ENCODE data around the gene YTHDF2. TPM values are rescaled to one million over a fixed set of nuclear protein-coding genes. Genes with fewer than 3 reads are reported as not detected.
"Not testable (repeated sequence)": the region's sequence is repeated elsewhere in the genome, so short reads cannot be mapped to it uniquely, and the experiment has no call there.

Gene YTHDF2
- total and polyA plus RNA-seq, 7 experiments from 2014 or later, result 64.5 to 139 (median 71.8) TPM

DNA sequence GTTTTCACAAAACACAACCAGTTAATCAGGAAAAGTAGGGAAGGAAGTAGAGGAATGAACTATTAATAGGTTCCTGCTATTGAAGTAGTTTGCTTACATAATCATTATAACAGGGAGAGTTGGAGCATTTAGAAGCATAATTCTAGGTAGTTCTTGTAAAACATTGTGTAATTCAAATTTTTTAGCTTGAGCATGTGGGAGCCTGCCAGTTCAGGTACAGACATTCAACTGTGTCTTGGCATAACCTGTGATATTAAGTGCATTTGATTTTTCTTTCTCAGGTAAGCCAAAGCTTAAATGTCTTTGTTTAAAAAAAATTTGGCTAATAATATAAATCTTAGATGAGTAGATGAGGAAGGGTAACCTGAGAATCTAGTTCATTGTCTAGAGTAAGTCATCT is 3.4 kb downstream of the YTHDF2 start:
- H3K27ac ChIP-seq (ENCODE audit: low read depth, low read length), result no peak overlapping the region
- H3K27me3 ChIP-seq (ENCODE audit: control insufficient read depth in 2 of 2, insufficient read depth in 2 of 2, low read length in 2 of 2), result no peaks in the 10 kb centered on the region
- ChIA-PET POLR2A (interaction anchor here (0.8 kb wide), 1 partner anchor 69 kb away, joined by 4 read pairs; no protein-coding TSS in a partner anchor), CTCF (no interaction called here)
- H3K4me3 ChIP-seq (ENCODE audit: low read length), result no peak overlapping the region
- H3K4me1 ChIP-seq (ENCODE audit: control insufficient read depth in 2 of 2, insufficient read depth in 2 of 2, low read length in 2 of 2), result peaks cover 41 to 44% of the 10 kb centered on the region in 2 donors
- H3K4me3 Mint-ChIP-seq, result peak overlapping the region in 9 of 10 donors; percentile 7 to 100 (median 63)
- DNase-seq (no peak), ATAC-seq (no peak)
- H3K4me1 Mint-ChIP-seq, result peaks cover 42 to 79% (median 65%) of the 10 kb centered on the region in 7 donors
- H3K36me3 Mint-ChIP-seq, result peaks cover 18 to 42% (median 29%) of the 10 kb centered on the region in 5 donors
- H3K9me3 ChIP-seq (ENCODE audit: control insufficient read depth in 2 of 3, low read length in 3 of 3), result no peaks in the 10 kb centered on the region
- H3K27ac Mint-ChIP-seq, result peak overlapping the region in 7 of 9 donors; percentile 30 to 95 (median 60)
- intact Hi-C loops (cut with micrococcal nuclease), result no loop called here
- H3K36me3 ChIP-seq (ENCODE audit: control insufficient read depth in 2 of 3, insufficient read depth in 3 of 3, low read length in 3 of 3), result peaks cover 35 to 70% (median 37%) of the 10 kb centered on the region in 3 experiments
- no peaks in the 10 kb centered on the region for H3K9me3 Mint-ChIP-seq
- no peaks in the 10 kb centered on the region for H3K27me3 Mint-ChIP-seq

DNA sequence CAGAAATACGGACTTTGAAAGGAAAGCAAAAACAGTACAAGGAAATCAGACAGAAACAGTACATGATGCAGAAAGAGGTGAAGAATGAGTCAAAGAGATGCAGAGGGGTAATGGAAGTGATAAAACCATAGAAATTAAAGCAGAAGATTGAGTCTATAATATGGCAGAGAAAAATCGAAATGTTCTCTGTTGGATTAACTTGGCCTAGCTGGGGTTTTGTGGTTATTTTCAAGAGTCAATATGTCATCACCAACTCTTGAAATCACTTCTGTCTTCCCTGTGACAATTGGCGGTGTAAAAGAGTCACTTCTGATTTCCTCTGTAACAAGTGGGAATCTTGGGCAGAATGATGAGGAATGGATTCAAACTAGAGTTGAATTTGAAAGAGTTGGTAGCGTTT is 7.4 kb downstream of the YTHDF2 start:
- Histone ChIP-seq H3K27me3 (ENCODE audit: control insufficient read depth in 2 of 2, insufficient read depth in 2 of 2, low read length in 2 of 2) (no peaks in the 10 kb centered on the region), H3K9me3 (ENCODE audit: control insufficient read depth in 2 of 3, low read length in 3 of 3) (no peaks in the 10 kb centered on the region), H3K4me3 (ENCODE audit: low read length) (no peak overlapping the region), H3K27ac (ENCODE audit: low read depth, low read length) (peak overlapping the region; percentile 15), H3K36me3 (ENCODE audit: control insufficient read depth in 2 of 3, insufficient read depth in 3 of 3, low read length in 3 of 3) (peaks cover 29 to 56% (median 35%) of the 10 kb centered on the region in 3 experiments), H3K4me1 (ENCODE audit: control insufficient read depth in 2 of 2, insufficient read depth in 2 of 2, low read length in 2 of 2) (peaks cover 48 to 59% of the 10 kb centered on the region in 2 donors)
- ATAC-seq, result no peak
- no peaks in the 10 kb centered on the region for H3K27me3 Mint-ChIP-seq
- peak overlapping the region; percentile 25 to 83 (median 55) for H3K4me3 Mint-ChIP-seq
- H3K36me3 Mint-ChIP-seq, result peaks cover 18 to 59% (median 34%) of the 10 kb centered on the region in 5 donors
- DNase-seq, result no peak
- CTCF ChIA-PET, result no interaction called here
- POLR2A ChIA-PET, result interaction anchor here (0.6 to 1.1 kb wide), 3 partner anchors 26 to 100 kb away, joined by 3 read pairs; partner anchors contain the start of gene GMEB1
- intact Hi-C loops (cut with micrococcal nuclease), result no loop called here
- H3K27ac Mint-ChIP-seq, result peak overlapping the region in 3 of 9 donors; percentile 5 to 90 (median 44)
- no peaks in the 10 kb centered on the region for H3K9me3 Mint-ChIP-seq
- peaks cover 44 to 90% (median 72%) of the 10 kb centered on the region in 7 donors for H3K4me1 Mint-ChIP-seq

DNA sequence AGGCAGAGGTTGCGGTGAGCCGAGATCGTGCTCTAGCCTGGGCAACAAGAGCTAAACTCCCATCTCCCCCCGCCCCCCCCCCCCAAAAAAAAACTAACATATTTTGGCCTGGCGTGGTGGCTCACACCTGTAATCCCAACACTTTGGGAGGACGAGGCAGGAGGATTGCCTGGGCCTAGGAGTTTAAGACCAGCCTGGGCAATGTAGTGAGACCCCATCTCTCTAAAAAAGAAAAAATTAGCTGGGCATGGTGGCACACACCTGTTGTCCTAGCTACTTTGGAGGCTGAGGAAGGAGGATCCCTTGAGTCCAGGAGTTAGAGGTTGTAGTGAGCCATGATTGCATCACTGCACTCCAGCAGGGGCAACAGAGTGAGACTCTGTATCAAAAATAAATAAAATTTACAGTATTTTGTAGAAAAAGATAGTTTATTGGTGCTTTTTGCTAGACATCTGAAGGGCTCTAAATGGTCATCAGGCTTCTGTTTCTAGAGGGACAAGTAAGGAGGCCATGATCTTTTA is 9.0 kb downstream of the YTHDF2 start:
- Histone ChIP-seq H3K4me1 (ENCODE audit: control insufficient read depth in 2 of 2, insufficient read depth in 2 of 2, low read length in 2 of 2) (peaks cover 47 to 56% of the 10 kb centered on the region in 2 donors), H3K27ac (ENCODE audit: low read depth, low read length) (no peak overlapping the region), H3K36me3 (ENCODE audit: control insufficient read depth in 2 of 3, insufficient read depth in 3 of 3, low read length in 3 of 3) (peaks cover 23 to 45% (median 25%) of the 10 kb centered on the region in 3 experiments), H3K27me3 (ENCODE audit: control insufficient read depth in 2 of 2, insufficient read depth in 2 of 2, low read length in 2 of 2) (no peaks in the 10 kb centered on the region), H3K9me3 (ENCODE audit: control insufficient read depth in 2 of 3, low read length in 3 of 3) (no peaks in the 10 kb centered on the region), H3K4me3 (ENCODE audit: low read length) (no peak overlapping the region)
- ATAC-seq (no peak), DNase-seq (no peak)
- ChIA-PET CTCF (no interaction called here), POLR2A (interaction anchor here (0.6 kb wide), 1 partner anchor 19 kb away, joined by 3 read pairs; no protein-coding TSS in a partner anchor)
- no peaks in the 10 kb centered on the region for H3K27me3 Mint-ChIP-seq
- peaks cover 48 to 95% (median 76%) of the 10 kb centered on the region in 7 donors for H3K4me1 Mint-ChIP-seq
- H3K9me3 Mint-ChIP-seq, result no peaks in the 10 kb centered on the region
- H3K27ac Mint-ChIP-seq, result peak overlapping the region in 3 of 9 donors; percentile 40 to 74 (median 54)
- peaks cover 13 to 61% (median 33%) of the 10 kb centered on the region in 5 donors for H3K36me3 Mint-ChIP-seq
- intact Hi-C loops (cut with micrococcal nuclease), result no loop called here
- peak overlapping the region in 6 of 10 donors; percentile 45 to 74 (median 67) for H3K4me3 Mint-ChIP-seq

- intact Hi-C loops (cut with micrococcal nuclease), result no loop called here
- Histone ChIP-seq H3K27me3 (ENCODE audit: control insufficient read depth in 2 of 2, insufficient read depth in 2 of 2, low read length in 2 of 2) (no peaks in the 10 kb centered on the region), H3K4me3 (ENCODE audit: low read length) (no peak overlapping the region), H3K27ac (ENCODE audit: low read depth, low read length) (no peak overlapping the region), H3K9me3 (ENCODE audit: control insufficient read depth in 2 of 3, low read length in 3 of 3) (no peaks in the 10 kb centered on the region), H3K36me3 (ENCODE audit: control insufficient read depth in 2 of 3, insufficient read depth in 3 of 3, low read length in 3 of 3) (peaks cover 0 to 1% (median 0%) of the 10 kb centered on the region in 3 experiments), H3K4me1 (ENCODE audit: control insufficient read depth in 2 of 2, insufficient read depth in 2 of 2, low read length in 2 of 2) (peaks cover 45 to 62% of the 10 kb centered on the region in 2 donors)
- no peaks in the 10 kb centered on the region for H3K9me3 Mint-ChIP-seq
- peak overlapping the region in 8 of 10 donors; percentile 10 to 68 (median 60) for H3K4me3 Mint-ChIP-seq
- POLR2A ChIA-PET, result interaction anchor here (0.9 kb wide), 1 partner anchor 9 kb away, joined by 4 read pairs; no protein-coding TSS in a partner anchor
- peaks cover 36 to 72% (median 48%) of the 10 kb centered on the region in 7 donors for H3K4me1 Mint-ChIP-seq
- CTCF ChIA-PET, result interaction anchor here (0.9 kb wide), 2 partner anchors 14 to 110 kb away, joined by 3 read pairs; partner anchors contain the start of gene YTHDF2
- DNase-seq, result no peak
- H3K27ac Mint-ChIP-seq, result peak overlapping the region in 7 of 9 donors; percentile 9 to 91 (median 72)
- peaks cover 0 to 40% (median 24%) of the 10 kb centered on the region in 5 donors for H3K36me3 Mint-ChIP-seq
- no peak for ATAC-seq
- H3K27me3 Mint-ChIP-seq, result no peaks in the 10 kb centered on the region
Measured at GRCh38 chr1:28750330-28750729, 13.6 kb downstream of the YTHDF2 start.

- CTCF ChIA-PET, result interaction anchor here (0.9 kb wide), 2 partner anchors 14 to 111 kb away, joined by 3 read pairs; partner anchors contain the start of gene YTHDF2
- ATAC-seq; intact Hi-C loops (cut with micrococcal nuclease); H3K4me3 ChIP-seq (ENCODE audit: low read length); DNase-seq; H3K27me3 Mint-ChIP-seq; H3K36me3 ChIP-seq (ENCODE audit: control insufficient read depth in 2 of 3, insufficient read depth in 3 of 3, low read length in 3 of 3); H3K27me3 ChIP-seq (ENCODE audit: control insufficient read depth in 2 of 2, insufficient read depth in 2 of 2, low read length in 2 of 2); H3K27ac ChIP-seq (ENCODE audit: low read depth, low read length); H3K9me3 ChIP-seq (ENCODE audit: control insufficient read depth in 2 of 3, low read length in 3 of 3); H3K9me3 Mint-ChIP-seq: not testable (repeated sequence)
- Mint-ChIP-seq H3K36me3 (peaks cover 0 to 39% (median 24%) of the 10 kb centered on the region in 5 donors), H3K4me1 (peaks cover 32 to 72% (median 46%) of the 10 kb centered on the region in 7 donors), H3K4me3 (peak overlapping the region in 4 of 10 donors; percentile 37 to 68 (median 60)), H3K27ac (peak overlapping the region in 1 of 9 donors; percentile 47)
- peaks cover 43 to 60% of the 10 kb centered on the region in 2 donors for H3K4me1 ChIP-seq (ENCODE audit: control insufficient read depth in 2 of 2, insufficient read depth in 2 of 2, low read length in 2 of 2)
- POLR2A ChIA-PET, result interaction anchor here (1.4 kb wide), 1 partner anchor 102 kb away, joined by 4 read pairs; the partner anchor contains the start of gene RNU11
Measured at GRCh38 chr1:28750771-28751294, 14.1 kb downstream of the YTHDF2 start.

DNA sequence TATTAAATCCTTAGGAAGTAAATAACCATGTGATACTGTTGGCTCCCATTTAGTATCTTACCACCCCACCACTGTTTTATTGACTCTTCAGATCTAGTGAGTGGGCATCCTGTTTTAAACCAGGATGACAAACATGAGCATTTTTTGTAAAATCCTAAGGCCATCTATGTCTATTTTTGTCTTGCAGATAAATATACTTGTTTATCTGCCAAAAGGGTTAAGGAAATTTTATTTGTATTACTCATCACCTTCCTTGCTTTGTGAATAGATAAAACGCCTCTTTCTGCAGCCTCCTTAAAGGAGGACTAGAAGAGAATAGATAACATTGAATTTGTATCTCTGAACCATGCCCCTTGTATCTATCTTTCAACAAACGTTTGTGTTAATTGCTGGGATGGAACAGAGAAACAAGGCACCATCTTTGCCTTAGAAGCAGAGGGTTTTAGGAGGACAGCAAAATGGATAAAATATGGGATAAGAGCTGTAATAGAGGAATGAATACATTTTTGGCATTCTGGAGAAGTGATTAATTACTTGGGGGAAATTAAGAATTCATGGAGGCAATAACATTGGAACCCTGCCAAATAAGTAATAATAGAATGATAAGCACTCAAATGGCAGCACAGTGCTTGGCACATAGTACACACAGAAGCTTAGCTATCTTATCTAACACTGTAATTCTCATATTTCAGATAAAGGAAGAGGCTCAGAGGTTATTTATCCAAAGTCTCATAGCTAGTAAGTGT is 14.7 kb downstream of the YTHDF2 start:
- no peaks in the 10 kb centered on the region for H3K27me3 Mint-ChIP-seq
- DNase-seq (no peak), ATAC-seq (no peak)
- peak overlapping the region in 6 of 10 donors; percentile 7 to 68 (median 38) for H3K4me3 Mint-ChIP-seq
- H3K27ac Mint-ChIP-seq, result peak overlapping the region in 8 of 9 donors; percentile 3 to 83 (median 54)
- H3K4me1 ChIP-seq (ENCODE audit: control insufficient read depth in 2 of 2, insufficient read depth in 2 of 2, low read length in 2 of 2), result peaks cover 43 to 55% of the 10 kb centered on the region in 2 donors
- peaks cover 25 to 66% (median 40%) of the 10 kb centered on the region in 7 donors for H3K4me1 Mint-ChIP-seq
- ChIA-PET CTCF (interaction anchor here (1.1 to 1.9 kb wide), 4 partner anchors 15 to 126 kb away, joined by 3 to 6 read pairs (median 5); partner anchors contain the start of gene YTHDF2), POLR2A (interaction anchor here (1.0 to 1.4 kb wide), 3 partner anchors 15 to 170 kb away, joined by 3 to 6 read pairs (median 4); partner anchors contain the start of genes RNU11 and YTHDF2)
- H3K9me3 Mint-ChIP-seq, result no peaks in the 10 kb centered on the region
- intact Hi-C loops (cut with micrococcal nuclease), result no loop called here
- H3K36me3 Mint-ChIP-seq, result peaks cover 0 to 34% (median 19%) of the 10 kb centered on the region in 5 donors
- no peaks in the 10 kb centered on the region for H3K9me3 ChIP-seq (ENCODE audit: control insufficient read depth in 2 of 3, low read length in 3 of 3)
- H3K4me3 ChIP-seq (ENCODE audit: low read length), result no peak overlapping the region
- no peak overlapping the region for H3K27ac ChIP-seq (ENCODE audit: low read depth, low read length)
- no peaks in the 10 kb centered on the region for H3K36me3 ChIP-seq (ENCODE audit: control insufficient read depth in 2 of 3, insufficient read depth in 3 of 3, low read length in 3 of 3)
- H3K27me3 ChIP-seq (ENCODE audit: control insufficient read depth in 2 of 2, insufficient read depth in 2 of 2, low read length in 2 of 2), result no peaks in the 10 kb centered on the region

Data from naive thymus-derived CD4-positive, alpha-beta T cell (primary cell).